HG03064 (cell line): ENCODE measurements around the gene PHLDA3.

Experiments used
- ATAC-seq: cut with Tn5 transposase; IDR thresholded peaks from one replicate; pipeline ENCODE4 v1.9.1; 2021; ENCODE audit warnings: low read depth; ENCODE audit not compliant: unreplicated experiment

The PHLDA3 gene

DNA sequence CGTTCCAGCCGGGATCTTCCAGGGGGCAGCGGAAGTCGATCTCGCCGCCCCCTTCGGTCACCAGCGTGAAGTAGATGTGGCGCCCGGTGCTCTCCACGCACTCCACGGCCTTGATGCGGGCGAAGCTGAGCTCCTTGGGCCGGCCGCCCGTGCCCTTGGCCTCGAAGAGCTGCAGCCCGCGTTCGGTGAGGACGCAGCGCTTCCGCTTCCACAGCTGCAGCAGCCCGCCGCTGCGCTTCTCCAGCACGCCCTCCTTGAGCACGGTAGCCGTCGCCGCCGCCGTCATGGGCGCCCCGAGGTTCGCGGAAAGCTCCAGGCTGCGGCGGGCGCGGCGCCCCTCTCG is 516 bp downstream of the PHLDA3 start:
- peak; percentile 39 for ATAC-seq

DNA sequence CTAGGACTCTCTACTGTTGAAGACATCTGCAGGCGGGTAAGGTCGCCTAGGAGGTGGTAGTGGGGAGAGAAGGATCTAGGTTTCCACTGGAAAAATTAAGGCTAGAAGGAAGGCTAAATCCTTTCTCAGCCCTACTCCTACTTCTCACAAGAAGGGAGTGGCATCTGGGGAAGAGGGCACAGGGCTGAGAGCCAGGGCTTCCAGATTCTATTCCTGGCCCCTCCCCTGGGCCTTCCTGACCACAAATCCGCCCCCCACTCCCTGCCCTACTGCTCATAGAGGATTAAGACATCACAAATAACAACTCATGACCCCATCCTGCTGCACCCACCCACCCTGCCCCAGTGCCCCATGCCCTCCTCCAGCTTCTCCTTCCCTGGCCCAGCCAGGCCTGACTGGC is 2.5 kb downstream of the PHLDA3 start:
- ATAC-seq = no peak

DNA sequence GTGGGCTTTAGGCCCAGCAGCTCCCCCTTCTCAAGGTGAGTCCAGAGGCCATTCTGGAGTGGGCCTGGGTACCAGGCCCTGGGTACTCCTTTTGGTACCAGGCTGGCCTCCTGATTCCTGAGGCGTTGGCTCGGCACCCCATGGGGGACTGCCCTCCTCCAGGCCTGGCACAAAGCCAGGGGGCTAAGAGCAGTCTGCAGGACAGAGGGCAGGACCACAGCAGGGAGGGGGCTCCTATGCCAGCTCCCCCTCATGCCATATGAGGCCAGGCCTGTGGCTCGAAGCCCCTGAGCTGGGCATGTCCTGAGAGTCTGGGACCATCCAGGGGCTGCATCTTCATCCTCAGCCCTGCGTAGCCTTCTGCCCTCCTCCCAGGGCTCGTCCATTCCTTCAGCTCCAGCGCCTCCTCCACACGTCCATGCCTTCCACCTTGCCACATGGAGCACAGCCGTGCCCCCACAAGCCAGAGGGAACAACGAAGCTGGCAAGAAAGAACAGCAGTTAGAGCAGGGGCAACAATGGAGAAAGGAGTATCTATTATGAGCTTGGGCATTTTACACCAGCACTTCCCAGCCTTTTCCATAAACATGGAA is 3.2 kb downstream of the PHLDA3 start:
- no peak for ATAC-seq

DNA sequence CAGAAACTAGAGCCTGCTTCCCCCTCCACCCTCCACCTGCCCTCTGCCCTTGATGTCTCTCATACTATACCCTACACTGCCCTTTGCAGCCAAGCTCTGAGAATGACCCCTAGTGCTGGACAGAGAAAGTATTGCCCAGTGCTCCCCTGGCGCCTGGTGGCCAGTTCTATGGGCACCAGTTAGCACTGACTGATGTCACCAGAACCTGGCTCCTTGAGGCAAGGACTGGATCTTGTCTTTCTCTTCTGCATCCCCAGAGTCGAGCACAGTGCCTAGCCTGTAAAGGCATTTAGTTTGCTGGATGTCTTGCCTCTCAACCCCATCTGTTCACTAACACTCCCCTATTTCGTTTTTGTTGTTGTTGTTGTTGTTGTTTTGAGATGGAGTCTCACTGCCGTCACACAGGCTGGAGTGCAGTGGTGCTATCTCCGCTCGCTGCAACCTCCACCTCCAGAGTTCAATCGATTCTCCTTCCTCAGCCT is 5.9 kb downstream of the PHLDA3 start:
- ATAC-seq = no peak

DNA sequence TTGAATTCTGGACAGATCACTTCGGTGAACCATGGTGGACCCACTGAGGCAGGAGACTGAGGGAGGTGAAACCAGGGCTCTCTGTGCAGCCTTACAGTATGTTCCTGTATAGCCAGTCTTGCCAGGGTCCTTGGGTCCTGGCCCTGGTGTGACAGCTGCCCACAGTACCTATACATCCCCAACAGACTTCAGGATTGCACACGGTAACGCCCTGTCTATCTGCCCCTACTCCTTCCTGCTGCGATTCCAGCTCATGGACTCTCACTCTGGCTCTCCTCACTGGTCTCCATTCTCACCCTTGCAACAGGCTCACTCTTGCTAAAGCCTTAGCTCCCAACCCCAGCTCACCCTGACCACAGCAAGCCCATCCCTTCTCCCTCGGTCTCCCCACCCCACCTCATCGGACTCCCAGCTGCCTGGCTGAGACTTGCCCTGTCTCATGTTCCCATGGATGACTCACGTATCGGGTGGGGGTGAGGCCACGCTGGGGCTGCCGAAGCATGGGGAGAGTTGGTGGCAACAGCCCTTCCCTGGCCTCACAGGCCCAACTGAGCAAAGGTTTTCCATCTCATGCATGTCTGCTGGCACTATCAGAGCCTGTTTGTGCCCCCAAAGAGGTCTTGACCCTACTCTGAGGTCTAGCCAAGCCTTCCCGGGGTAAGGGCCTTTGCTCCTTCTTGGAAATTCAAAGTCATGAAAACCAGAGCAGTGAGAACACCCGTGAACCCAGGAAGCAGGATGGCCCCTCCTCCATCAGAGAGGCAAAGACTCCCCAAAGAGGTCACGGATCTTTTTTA is 7.1 kb downstream of the PHLDA3 start:
- no peak for ATAC-seq

DNA sequence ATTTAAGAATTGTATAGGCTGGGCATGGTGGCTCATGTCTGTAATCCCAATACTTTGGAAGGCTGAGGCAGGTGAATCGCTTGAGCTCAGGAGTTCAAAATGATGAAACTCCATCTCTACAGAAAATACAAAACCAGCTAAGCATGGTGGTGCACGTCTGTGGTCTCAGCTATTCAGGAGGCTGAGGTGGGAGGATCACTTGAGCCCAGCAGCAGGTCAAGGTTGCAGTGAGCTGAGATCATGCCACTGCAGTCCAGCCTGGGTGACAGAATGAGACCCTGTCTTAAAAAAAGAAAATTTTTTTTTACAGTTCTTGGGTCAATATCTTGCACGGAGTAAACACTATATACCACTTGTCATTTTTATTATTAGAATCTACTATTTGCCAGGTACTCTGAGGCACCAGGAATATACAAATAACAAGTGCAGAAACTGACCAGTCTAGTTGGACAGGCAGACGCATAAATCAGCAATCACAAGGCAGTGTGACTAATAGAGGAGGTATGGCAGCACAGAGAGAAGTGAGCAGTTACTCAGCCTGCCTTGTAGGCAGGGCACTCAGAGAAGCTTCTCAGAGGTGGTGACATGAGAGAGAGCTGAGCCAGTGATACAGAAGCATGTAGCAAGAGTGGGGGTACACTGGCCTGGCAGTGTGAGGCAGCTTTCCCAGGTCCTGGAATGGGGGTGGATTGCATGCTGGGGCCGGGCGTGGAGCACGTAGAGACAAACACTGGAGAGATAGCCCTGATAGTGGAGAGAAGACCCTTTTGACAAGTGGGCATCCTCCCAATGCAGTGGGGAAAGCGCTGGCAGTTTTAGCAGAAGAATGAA is 8.0 kb downstream of the PHLDA3 start:
- no peak for ATAC-seq

DNA sequence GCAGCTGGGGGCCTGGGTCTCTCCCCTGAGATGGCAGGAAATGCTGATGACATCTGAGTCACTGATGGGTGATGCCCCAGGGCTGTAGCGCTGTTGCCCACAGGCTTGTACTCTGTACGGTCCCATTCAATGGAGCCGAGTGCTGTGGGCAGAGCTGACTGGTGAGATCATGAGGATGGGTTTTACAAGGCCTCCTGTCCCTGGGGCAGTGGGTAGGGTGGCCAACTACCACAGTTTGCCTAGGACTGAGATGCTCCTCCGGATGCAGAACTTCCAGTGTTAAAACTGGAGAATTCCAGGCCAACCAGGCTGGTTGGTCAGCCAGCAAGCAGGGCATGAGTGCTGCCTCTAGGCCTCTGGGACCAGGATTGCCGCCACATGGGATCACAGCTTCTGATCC is 9.2 kb downstream of the PHLDA3 start:
- ATAC-seq = no peak

DNA sequence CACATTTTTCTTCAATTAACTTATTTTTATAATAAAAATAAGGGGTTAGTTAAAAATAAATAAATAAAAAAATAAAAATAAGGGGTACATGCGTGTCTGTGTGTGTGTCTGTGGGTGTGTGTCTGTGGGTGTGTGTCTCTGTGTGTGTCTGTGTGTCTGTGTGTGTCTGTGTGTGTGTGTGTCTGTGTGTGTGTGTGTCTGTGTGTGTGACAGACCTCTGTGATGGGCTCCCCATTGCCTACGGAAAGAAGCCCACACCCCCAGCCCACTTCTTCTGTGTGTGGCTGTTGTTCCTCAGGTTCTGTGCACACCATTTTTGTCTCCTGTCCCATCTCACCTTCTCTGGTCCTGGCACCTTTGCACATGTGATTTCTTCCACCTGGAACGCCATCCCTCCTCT is 9.9 kb downstream of the PHLDA3 start:
- ATAC-seq = no peak

DNA sequence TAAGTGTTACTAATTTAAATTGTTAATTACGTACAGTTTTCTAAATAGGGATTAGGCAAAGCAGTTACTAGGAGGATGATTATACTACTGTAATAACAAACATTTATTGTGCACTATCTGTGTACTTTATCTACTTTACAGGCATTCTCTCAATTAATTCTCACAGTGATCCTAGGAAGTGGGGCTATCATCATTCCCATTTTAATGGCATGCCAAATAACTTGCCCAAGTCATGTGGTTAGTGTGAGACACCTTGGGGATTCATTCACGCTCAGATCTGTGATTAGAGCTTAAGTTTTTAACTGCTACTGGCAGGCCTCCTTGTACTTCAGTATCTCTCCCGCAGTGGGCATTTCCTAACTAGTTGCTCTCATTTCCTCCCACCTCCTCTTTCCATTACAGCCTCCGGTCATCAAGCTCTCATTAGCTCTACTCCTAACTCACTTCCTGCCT is 11.5 kb downstream of the PHLDA3 start:
- no peak for ATAC-seq

DNA sequence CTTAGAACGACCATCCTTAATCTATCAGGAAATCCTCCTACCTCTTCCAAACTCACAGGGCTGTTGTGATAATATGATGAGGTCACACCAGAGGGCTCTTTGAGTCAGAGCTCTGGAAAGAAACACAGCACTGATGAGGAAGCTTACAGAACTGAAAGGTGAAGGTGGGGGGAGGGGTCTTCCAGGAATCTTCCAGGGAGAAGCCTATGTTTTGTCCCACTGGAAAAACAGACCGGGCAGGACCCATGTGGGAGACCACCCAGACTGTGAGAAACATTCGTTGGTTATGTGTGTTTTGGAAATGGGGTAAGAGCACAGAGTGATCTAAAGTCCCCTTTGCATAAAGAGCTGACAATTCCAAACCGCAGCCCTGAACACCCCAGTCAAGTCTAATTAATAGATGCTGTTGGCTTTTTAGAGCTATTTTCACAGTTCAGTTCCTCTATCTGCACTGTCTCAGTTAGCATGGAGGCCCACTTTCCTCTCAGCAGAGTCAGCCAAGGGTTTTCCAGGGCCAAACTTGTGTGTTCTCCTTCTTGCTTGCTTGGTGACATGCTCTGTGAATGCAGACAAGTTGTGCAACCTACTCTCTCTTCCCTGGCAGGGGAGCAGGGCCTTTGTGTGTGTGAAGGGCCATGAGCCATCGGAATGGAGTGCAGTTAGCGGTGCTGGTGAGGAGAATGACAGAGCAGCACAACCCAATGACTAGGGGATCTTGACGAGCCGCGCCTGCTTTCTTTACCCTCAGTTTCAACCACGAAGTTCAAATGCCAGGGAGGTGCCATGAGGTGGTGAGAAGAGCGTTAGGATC is 12.3 kb downstream of the PHLDA3 start:
- ATAC-seq = no peak

DNA sequence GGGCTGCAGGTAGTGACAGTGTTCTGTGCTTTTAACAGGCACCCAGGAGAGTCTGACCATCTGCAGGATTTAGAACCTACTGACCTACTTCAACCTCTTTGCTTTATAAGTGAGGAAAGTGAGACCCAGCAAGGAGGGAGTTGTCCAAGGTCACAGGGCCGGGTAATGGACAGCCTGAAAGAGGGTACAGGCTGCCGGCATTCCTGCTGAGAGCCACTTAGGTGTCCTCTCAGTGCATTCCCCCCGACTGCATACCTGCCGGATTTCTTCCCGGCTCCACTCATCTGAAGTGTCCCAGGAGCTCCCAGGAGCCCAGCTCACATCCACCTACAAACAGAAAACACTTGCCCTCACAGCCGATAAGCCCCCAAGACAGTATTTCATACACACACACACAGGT is 13.9 kb downstream of the PHLDA3 start:
- no peak for ATAC-seq

DNA sequence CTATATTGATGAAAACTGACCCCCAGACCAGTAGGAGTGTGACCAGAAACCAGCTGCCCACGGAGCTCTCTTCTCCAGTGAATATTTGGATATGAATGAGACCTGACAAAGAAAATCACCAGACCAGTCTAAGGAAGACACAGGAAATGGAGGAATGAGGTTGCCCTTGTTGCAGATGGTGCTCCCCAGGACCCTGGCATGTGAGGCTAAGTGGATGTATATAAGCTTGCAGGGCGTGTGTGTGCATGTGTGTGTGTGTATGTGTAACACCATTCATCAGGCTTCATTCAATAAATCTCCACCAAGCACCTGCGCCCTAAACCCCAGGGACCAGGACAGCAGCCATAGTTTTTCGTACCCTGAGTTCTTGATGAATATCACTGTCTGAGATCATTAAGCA is 14.4 kb downstream of the PHLDA3 start:
- no peak for ATAC-seq

DNA sequence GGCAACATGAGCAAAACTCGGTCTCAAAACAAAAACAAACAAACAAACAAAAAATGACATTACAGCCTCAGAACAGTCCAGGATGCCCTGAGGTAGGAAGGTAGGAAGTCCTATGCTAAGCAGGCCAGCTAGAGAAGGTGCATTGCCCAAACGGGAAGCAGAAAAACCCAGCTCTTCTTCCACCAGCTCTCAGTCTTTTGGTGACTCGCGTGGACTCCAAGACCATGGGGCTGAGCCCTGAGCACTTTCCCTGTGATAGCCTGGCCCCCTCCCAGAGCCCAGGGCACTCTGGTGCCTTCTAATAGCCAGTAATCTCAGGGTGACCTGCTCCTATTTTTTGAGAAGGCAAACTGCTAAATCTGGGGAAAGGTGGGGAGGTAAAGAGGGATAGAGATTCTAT is 16.1 kb downstream of the PHLDA3 start:
- no peak for ATAC-seq

DNA sequence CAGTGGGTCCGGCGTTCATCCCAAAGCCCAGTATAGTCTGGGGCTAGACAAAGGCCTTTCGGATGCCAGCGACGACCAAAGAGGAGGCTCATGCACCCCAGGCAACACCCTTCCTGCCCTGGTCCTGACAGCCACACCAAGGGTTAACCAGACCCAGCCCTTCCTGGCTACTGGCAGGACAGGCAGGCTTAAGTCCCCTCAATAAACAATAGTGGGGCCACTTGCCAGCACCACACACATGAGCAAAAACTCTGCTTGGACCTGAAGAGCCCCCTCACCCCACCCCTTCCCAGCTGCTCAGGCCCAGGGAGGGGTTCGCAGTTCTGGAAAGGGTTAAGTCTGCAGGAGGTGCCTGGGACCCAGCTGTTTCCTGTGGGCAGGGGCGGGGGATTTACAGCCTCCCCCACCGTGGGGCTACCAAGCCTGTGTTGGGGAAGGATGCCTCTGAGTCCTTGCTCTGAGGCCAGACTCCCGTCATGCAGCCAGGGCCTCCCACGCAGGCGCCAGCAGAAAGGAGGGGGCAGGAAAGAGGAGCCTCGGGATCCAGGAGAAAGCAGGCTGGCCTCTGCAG is 18.2 kb downstream of the PHLDA3 start:
- ATAC-seq = no peak

DNA sequence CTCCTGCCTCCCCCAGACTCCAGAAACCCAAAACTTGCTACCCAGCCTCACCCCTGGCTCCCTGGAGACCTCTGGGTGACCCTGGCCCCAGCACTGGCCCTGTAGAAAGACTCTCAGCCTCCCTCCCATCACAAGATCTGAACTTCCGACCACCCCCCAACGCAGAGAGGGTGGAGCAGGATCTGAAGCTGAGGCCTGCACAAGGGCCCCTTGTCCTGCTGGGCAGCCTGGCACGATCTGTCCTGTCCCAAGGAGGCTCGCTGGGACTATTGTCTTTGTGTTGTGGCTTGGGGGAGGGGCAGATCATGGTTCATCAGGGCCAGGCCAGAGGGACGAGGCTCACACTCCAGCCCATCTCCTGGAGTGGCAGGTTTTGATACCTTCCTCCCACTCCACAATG is 20.0 kb downstream of the PHLDA3 start:
- no peak for ATAC-seq

DNA sequence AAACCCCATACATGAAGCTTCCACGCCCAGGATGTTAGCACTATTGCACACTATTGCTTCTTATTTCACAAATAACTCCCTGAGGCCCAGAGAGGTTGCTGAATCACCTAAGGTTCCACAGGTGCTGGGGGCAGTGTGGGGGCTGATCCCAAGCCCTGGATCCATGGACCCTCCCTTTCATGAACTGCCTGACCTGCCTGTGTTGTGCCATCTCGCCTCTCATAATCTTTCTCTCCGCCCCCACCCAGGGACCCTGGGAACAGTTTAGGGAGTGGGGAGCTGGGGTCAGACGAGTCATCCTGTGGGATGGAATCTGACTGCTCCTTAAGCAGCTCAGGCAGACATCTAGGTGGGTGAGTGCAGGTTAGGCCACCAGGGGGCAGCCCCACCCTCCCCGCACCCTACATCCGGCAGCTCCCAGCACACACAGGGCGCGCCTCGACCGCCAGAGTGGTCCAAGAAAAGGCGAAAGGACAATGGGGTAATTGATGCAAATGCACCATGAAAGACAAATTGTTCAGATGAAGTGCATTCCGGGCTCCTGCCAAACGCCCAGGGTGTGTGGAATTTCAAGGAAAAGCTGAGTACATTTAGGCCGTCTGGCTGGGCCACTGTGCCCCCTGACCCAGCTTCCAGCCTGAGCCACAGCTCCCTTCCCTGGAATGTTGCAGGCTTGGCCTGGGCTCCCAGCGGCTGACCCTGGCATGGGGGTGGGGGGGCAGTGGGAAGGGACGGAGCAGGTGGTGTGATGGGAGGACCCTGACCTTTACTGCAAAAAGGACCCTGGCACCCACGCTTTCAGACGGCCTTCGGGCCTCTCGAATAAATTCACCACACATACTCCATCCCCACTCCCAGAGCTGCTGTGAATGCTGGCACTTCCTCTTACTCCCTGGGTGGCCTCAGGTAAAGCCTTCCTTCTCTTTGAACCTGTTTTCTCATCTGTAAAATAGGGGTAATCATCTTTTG is 20.8 kb downstream of the PHLDA3 start:
- ATAC-seq = peak; percentile 56

DNA sequence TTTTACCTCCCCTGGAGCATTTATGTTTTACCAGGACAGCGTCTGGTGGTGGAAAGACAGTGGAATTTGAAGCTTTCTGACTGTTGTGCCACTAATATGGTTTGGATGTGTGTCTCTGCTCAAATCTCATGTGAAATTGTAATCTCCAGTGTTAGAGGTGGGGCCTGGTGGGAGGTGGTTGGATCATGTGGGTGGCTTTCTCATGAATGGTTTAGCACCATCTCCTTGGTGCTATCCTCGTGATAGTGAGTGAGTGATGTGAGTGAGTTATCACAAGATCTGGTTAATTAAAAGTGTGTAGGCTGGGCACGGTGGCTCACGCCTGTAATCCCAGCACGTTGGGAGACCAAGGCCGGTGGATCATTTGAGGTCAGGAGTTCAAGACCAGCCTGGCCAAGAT is 23.7 kb downstream of the PHLDA3 start:
- no peak for ATAC-seq

DNA sequence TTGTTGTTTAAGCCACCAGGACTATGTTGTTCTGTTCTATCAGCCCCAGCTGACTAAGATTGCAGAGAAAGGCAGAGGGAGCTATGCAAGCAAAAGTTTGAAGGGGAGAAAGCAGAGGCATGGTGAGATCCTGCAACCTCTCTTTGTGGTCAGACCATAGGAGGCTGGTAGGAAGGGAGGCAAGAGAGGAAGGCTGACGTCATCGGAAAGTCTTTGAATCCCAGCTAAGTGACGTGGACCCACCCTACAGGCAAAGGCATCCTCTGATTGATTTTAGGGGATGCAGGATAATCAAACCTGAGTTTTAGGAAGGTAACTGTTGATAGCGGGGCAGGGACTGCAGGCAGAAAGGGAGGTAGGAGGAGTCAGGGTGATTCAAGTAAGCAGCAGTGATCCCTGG is 24.2 kb downstream of the PHLDA3 start:
- no peak for ATAC-seq

DNA sequence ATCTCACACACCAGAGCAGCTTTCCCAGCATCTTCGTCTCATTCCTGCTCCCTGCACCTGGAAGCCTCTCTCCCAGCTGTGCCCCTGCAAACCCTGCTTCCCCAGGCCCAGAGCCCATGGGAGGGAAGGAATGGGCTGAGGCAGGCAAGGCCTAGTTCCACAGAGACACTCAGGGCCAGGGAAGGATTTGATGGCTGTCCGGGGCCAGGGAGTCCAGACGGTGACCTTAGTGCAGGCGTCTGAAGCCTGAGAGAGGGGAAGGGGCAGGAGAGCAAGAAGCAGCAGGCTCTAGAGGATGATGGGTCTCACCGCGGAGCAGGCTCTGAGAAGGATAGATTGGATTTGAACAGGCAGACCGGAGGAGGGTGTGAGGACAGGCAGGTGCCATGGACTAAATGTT is 25.2 kb downstream of the PHLDA3 start:
- no peak for ATAC-seq
